Common myeloid progenitor, CD34-positive (primary cell): ENCODE measurements around the gene LRTM1.

Source experiments
- CTCF ChIA-PET: fragments of 350-600 bp; sonication (Branson Sonifier 250); formaldehyde crosslinking; loops from one replicate; lab custom pipeline; 2021; ENCODE audit warnings: antibody characterized with exemption; lab: Charles Lee
- POLR2A ChIA-PET: fragments of 350-600 bp; sonication (Branson Sonifier 250); formaldehyde crosslinking; loops from one replicate; lab custom pipeline; 2021; ENCODE audit warnings: antibody characterized with exemption; lab: Charles Lee
- DNase-seq, 3 donors: peaks; one replicate each; pipeline versions ENCODE4 v3.0.0 to v3.0.0-alpha.2; 2013
- H3K27ac ChIP-seq, 2 experiments: 1 replicate in 1 of 2; 2 replicates in 1 of 2; pipeline ENCODE4 v1.7.0; 2013; ENCODE audit warnings: inconsistent platforms in 2 of 2, low read length in 2 of 2, mild to moderate bottlenecking in 2 of 2, low read depth in 1 of 2, moderate library complexity in 1 of 2; ENCODE audit not compliant: severe bottlenecking in 2 of 2, insufficient read depth in 1 of 2, poor library complexity in 1 of 2
- H3K27me3 ChIP-seq, 5 experiments: replicated peaks in 2 of 5; 1 replicate in 3 of 5; 2 replicates in 2 of 5; pipeline versions ENCODE4 v1.6.1 to v1.7.0; 2013; ENCODE audit warnings: low read length in 4 of 5, mild to moderate bottlenecking in 2 of 5, moderate library complexity in 2 of 5, inconsistent platforms in 1 of 5; ENCODE audit not compliant: insufficient read depth in 5 of 5, control insufficient read depth in 4 of 5
- H3K36me3 ChIP-seq, 4 experiments: 1 replicate in 2 of 4; 2 replicates in 2 of 4; pipeline versions ENCODE4 v1.6.1 to v1.7.0; 2013; ENCODE audit warnings: low read length in 3 of 4, control low read depth in 1 of 4, mild to moderate bottlenecking in 1 of 4; ENCODE audit not compliant: control insufficient read depth in 4 of 4, insufficient read depth in 4 of 4
- H3K4me1 ChIP-seq, 4 experiments: 1 replicate in 3 of 4; 2 replicates in 1 of 4; pipeline versions ENCODE4 v1.6.1 to v1.7.1; 2013; ENCODE audit warnings: low read length in 3 of 4, mild to moderate bottlenecking in 3 of 4, control low read depth in 1 of 4, inconsistent platforms in 1 of 4, moderate library complexity in 1 of 4; ENCODE audit not compliant: control insufficient read depth in 4 of 4, insufficient read depth in 4 of 4; ENCODE audit errors: control extremely low read depth in 1 of 4
- H3K4me3 ChIP-seq, 7 experiments: 1 replicate in 4 of 7; 2 replicates in 3 of 7; pipeline versions ENCODE4 v1.5.1 to v1.7.0; 2013; ENCODE audit warnings: mild to moderate bottlenecking in 7 of 7, low read length in 6 of 7, moderate library complexity in 6 of 7, inconsistent platforms in 2 of 7, low read depth in 2 of 7, control low read depth in 1 of 7; ENCODE audit not compliant: insufficient read depth in 4 of 7, control insufficient read depth in 1 of 7; ENCODE audit errors: extremely low read depth in 1 of 7
- H3K9me3 ChIP-seq, 5 experiments: 1 replicate in 4 of 5; 2 replicates in 1 of 5; pipeline versions ENCODE4 v1.6.1 to v1.7.1; 2013; ENCODE audit warnings: low read length in 4 of 5, mild to moderate bottlenecking in 2 of 5, inconsistent platforms in 1 of 5, low read depth in 1 of 5, moderate library complexity in 1 of 5; ENCODE audit not compliant: control insufficient read depth in 4 of 5, insufficient read depth in 2 of 5; ENCODE audit errors: control extremely low read depth in 1 of 5
- WGBS: methylation state at CpG from one replicate; pipeline ENCODE4 v1.1.5; 2013; ENCODE audit not compliant: insufficient coverage; 5-methylcytosine and 5-hydroxymethylcytosine counted together

The LRTM1 gene

GRCh38 chr3:54941690-54942362 lies 14.0 kb upstream of the LRTM1 start:
- POLR2A ChIA-PET = no interaction called here
- DNase-seq = no peak
- Histone ChIP-seq H3K4me3 (no peak overlapping the region), H3K27me3 (peaks cover 0 to 5% (median 0%) of the 10 kb centered on the region in 5 experiments), H3K9me3 (no peaks in the 10 kb centered on the region), H3K27ac (no peak overlapping the region), H3K4me1 (no peaks in the 10 kb centered on the region), H3K36me3 (no peaks in the 10 kb centered on the region)
- CTCF ChIA-PET = no interaction called here
- WGBS = 98% methylated on average over 6 of the region's 7 CpGs

- Histone ChIP-seq H3K27ac (no peak overlapping the region), H3K9me3 (no peaks in the 10 kb centered on the region), H3K4me3 (no peak overlapping the region), H3K27me3 (peaks cover 0 to 5% (median 0%) of the 10 kb centered on the region in 5 experiments), H3K36me3 (no peaks in the 10 kb centered on the region), H3K4me1 (no peaks in the 10 kb centered on the region)
- POLR2A ChIA-PET = no interaction called here
- CTCF ChIA-PET = no interaction called here
- 100% methylated on average over 2 of the region's 2 CpGs for WGBS
- no peak for DNase-seq
These were observed 13.1 kb upstream of the LRTM1 start for GRCh38 chr3:54940971-54941370.

- POLR2A ChIA-PET = no interaction called here
- Histone ChIP-seq H3K4me3 (no peak overlapping the region), H3K9me3 (no peaks in the 10 kb centered on the region), H3K27me3 (peaks cover 0 to 5% (median 0%) of the 10 kb centered on the region in 5 experiments), H3K4me1 (no peaks in the 10 kb centered on the region), H3K36me3 (no peaks in the 10 kb centered on the region), H3K27ac (no peak overlapping the region)
- 73% methylated on average over 6 of the region's 6 CpGs for WGBS
- DNase-seq = no peak
- CTCF ChIA-PET = interaction anchor here (0.9 kb wide), 1 partner anchor 8 kb away, joined by 3 read pairs; no protein-coding TSS in a partner anchor
These were observed 11.9 kb upstream of the LRTM1 start for GRCh38 chr3:54939557-54940300.

- H3K4me1 ChIP-seq = no peaks in the 10 kb centered on the region
- H3K9me3 ChIP-seq = no peaks in the 10 kb centered on the region
- H3K27ac ChIP-seq = no peak overlapping the region
- H3K4me3 ChIP-seq = no peak overlapping the region
- 89% methylated on average over 5 of the region's 5 CpGs for WGBS
- CTCF ChIA-PET = no interaction called here
- POLR2A ChIA-PET = no interaction called here
- H3K36me3 ChIP-seq = no peaks in the 10 kb centered on the region
- no peak for DNase-seq
- H3K27me3 ChIP-seq = peaks cover 0 to 5% (median 0%) of the 10 kb centered on the region in 5 experiments
These were observed 8.7 kb upstream of the LRTM1 start for GRCh38 chr3:54936561-54936960.

GRCh38 chr3:54935869-54936268 lies 8.0 kb upstream of the LRTM1 start:
- peaks cover 0 to 5% (median 0%) of the 10 kb centered on the region in 5 experiments for H3K27me3 ChIP-seq
- 100% methylated on average over 2 of the region's 3 CpGs for WGBS
- H3K27ac ChIP-seq = no peak overlapping the region
- H3K4me1 ChIP-seq = no peaks in the 10 kb centered on the region
- H3K9me3 ChIP-seq = no peaks in the 10 kb centered on the region
- H3K4me3 ChIP-seq = no peak overlapping the region
- no peak for DNase-seq
- ChIA-PET POLR2A (interaction anchor here (0.6 kb wide), 1 partner anchor 452 kb away, joined by 5 read pairs; no protein-coding TSS in a partner anchor), CTCF (interaction anchor here (0.6 kb wide), 1 partner anchor 485 kb away, joined by 3 read pairs; no protein-coding TSS in a partner anchor)
- H3K36me3 ChIP-seq = no peaks in the 10 kb centered on the region

GRCh38 chr3:54932606-54933005 lies 4.7 kb upstream of the LRTM1 start:
- WGBS = 100% methylated on average over 3 of the region's 4 CpGs
- no peaks in the 10 kb centered on the region for H3K36me3 ChIP-seq
- POLR2A ChIA-PET = no interaction called here
- H3K27ac ChIP-seq = no peak overlapping the region
- no peaks in the 10 kb centered on the region for H3K4me1 ChIP-seq
- no peak overlapping the region for H3K4me3 ChIP-seq
- DNase-seq = no peak
- H3K9me3 ChIP-seq = no peaks in the 10 kb centered on the region
- H3K27me3 ChIP-seq = peaks cover 0 to under 1% (median 0%) of the 10 kb centered on the region in 5 experiments
- CTCF ChIA-PET = no interaction called here

GRCh38 chr3:54931182-54931581 lies 3.3 kb upstream of the LRTM1 start:
- Histone ChIP-seq H3K4me3 (no peak overlapping the region), H3K27me3 (no peaks in the 10 kb centered on the region), H3K9me3 (no peaks in the 10 kb centered on the region), H3K4me1 (peaks cover 0 to 2% (median 0%) of the 10 kb centered on the region in 4 experiments), H3K27ac (no peak overlapping the region), H3K36me3 (no peaks in the 10 kb centered on the region)
- POLR2A ChIA-PET = no interaction called here
- CTCF ChIA-PET = interaction anchor here (1.4 kb wide), 1 partner anchor 9 kb away, joined by 3 read pairs; no protein-coding TSS in a partner anchor
- 100% methylated on average over 1 of the region's 4 CpGs for WGBS
- peak in 1 of 3 donors; percentile 4 for DNase-seq
